Measurements from ENCODE around the gene NRG3. TPM values are rescaled to one million over a fixed set of nuclear protein-coding genes. Genes with fewer than 3 reads are reported as not detected.

NRG3 gene
- total RNA-seq, 4 donors from 2014 or later = under 0.01 to 0.65 (median 0.17) TPM

GRCh38 chr10:82914655-82915136 lies 1039.7 kb downstream of the NRG3 start:
- Histone ChIP-seq H3K27me3 (peaks cover 0 to 3% (median 0%) of the 10 kb centered on the region in 4 donors), H3K9me3 (peaks cover 0 to 12% (median 5%) of the 10 kb centered on the region in 4 donors), H3K36me3 (no peaks in the 10 kb centered on the region), H3K4me3 (no peak overlapping the region), H3K4me1 (peaks cover 0 to 18% (median 12%) of the 10 kb centered on the region in 4 donors), H3K27ac (replicated peaks in 1 of 4) (no peak overlapping the region)
- DNase-seq (ENCODE audit: extremely low spot score) = no peak
- intact Hi-C loops (cut with DNase I) = no loop called here
- TF ChIP-seq CTCF (IDR thresholded peaks at IDR 0.05) (no peak), EP300 (IDR thresholded peaks at IDR 0.05) (no peak), POLR2A (IDR thresholded peaks at IDR 0.05; ENCODE audit: low read depth) (no peak), POLR2AphosphoS5 (IDR thresholded peaks at IDR 0.05) (no peak)

GRCh38 chr10:82916941-82917340 lies 1041.9 kb downstream of the NRG3 start:
- no peak for DNase-seq (ENCODE audit: extremely low spot score)
- intact Hi-C loops (cut with DNase I) = no loop called here

GRCh38 chr10:82918022-82918421 lies 1043.0 kb downstream of the NRG3 start:
- TF ChIP-seq POLR2A (IDR thresholded peaks at IDR 0.05; ENCODE audit: low read depth) = no peak
- TF ChIP-seq POLR2AphosphoS5 (IDR thresholded peaks at IDR 0.05) = no peak
- TF ChIP-seq EP300 (IDR thresholded peaks at IDR 0.05) = no peak
- no peak for TF ChIP-seq CTCF (IDR thresholded peaks at IDR 0.05)
- H3K27me3 ChIP-seq = peaks cover 0 to 14% (median 0%) of the 10 kb centered on the region in 4 donors
- no peaks in the 10 kb centered on the region for H3K36me3 ChIP-seq
- no peak for DNase-seq (ENCODE audit: extremely low spot score)
- H3K4me1 ChIP-seq = peaks cover 0 to 18% (median 12%) of the 10 kb centered on the region in 4 donors
- H3K9me3 ChIP-seq = peaks cover 0 to 18% (median 4%) of the 10 kb centered on the region in 4 donors
- H3K4me3 ChIP-seq = no peak overlapping the region
- H3K27ac ChIP-seq (replicated peaks in 1 of 4) = no peak overlapping the region
- intact Hi-C loops (cut with DNase I) = no loop called here

More at GRCh38 chr10:82916941-82917340, 1041.9 kb downstream of the NRG3 start:
- Histone ChIP-seq H3K27me3 (peaks cover 0 to 4% (median 0%) of the 10 kb centered on the region in 4 donors), H3K4me1 (peaks cover 0 to 18% (median 12%) of the 10 kb centered on the region in 4 donors), H3K36me3 (no peaks in the 10 kb centered on the region), H3K4me3 (no peak overlapping the region), H3K27ac (replicated peaks in 1 of 4) (no peak overlapping the region), H3K9me3 (peaks cover 0 to 20% (median 5%) of the 10 kb centered on the region in 4 donors)
- TF ChIP-seq EP300 (IDR thresholded peaks at IDR 0.05) = no peak
- TF ChIP-seq CTCF (IDR thresholded peaks at IDR 0.05) = no peak
- no peak for TF ChIP-seq POLR2AphosphoS5 (IDR thresholded peaks at IDR 0.05)
- WGBS = 52% methylated on average over 4 of the region's 4 CpGs

- Histone ChIP-seq H3K9me3 (peaks cover 0 to 7% (median 0%) of the 10 kb centered on the region in 4 donors), H3K36me3 (no peaks in the 10 kb centered on the region), H3K4me1 (peaks cover 0 to 39% (median 33%) of the 10 kb centered on the region in 4 donors), H3K4me3 (no peak overlapping the region), H3K27me3 (peaks cover 0 to 11% (median 0%) of the 10 kb centered on the region in 4 donors), H3K27ac (replicated peaks in 1 of 4) (no peak overlapping the region)
- no peak for TF ChIP-seq POLR2AphosphoS5 (IDR thresholded peaks at IDR 0.05)
- no peak for TF ChIP-seq CTCF (IDR thresholded peaks at IDR 0.05)
- TF ChIP-seq EP300 (IDR thresholded peaks at IDR 0.05) = no peak
- TF ChIP-seq POLR2A (IDR thresholded peaks at IDR 0.05; ENCODE audit: low read depth) = no peak
- 89% methylated on average over 4 of the region's 4 CpGs for WGBS
- no peak for DNase-seq (ENCODE audit: extremely low spot score)
- intact Hi-C loops (cut with DNase I) = no loop called here
Observed at GRCh38 chr10:82922046-82922445, 1047.1 kb downstream of the NRG3 start.

GRCh38 chr10:82922755-82923154 lies 1047.8 kb downstream of the NRG3 start:
- Histone ChIP-seq H3K4me3 (no peak overlapping the region), H3K9me3 (peaks cover 0 to 7% (median 0%) of the 10 kb centered on the region in 4 donors), H3K27ac (replicated peaks in 1 of 4) (no peak overlapping the region), H3K36me3 (no peaks in the 10 kb centered on the region), H3K4me1 (peaks cover 0 to 33% (median 31%) of the 10 kb centered on the region in 4 donors), H3K27me3 (peaks cover 0 to 11% (median 0%) of the 10 kb centered on the region in 4 donors)
- WGBS = 81% methylated on average over 2 of the region's 2 CpGs
- TF ChIP-seq CTCF (IDR thresholded peaks at IDR 0.05) (no peak), EP300 (IDR thresholded peaks at IDR 0.05) (no peak), POLR2AphosphoS5 (IDR thresholded peaks at IDR 0.05) (no peak), POLR2A (IDR thresholded peaks at IDR 0.05; ENCODE audit: low read depth) (no peak)
- intact Hi-C loops (cut with DNase I) = no loop called here
- no peak for DNase-seq (ENCODE audit: extremely low spot score)

All from esophagus muscularis mucosa (tissue), 4 donors.